DND-41 (cell line): ENCODE results near the gene AZI2.

Experiments used
- CTCF ChIP-seq: IDR thresholded peaks from 2 replicates; pipeline ENCODE4 v1.5.1; 2012; ENCODE audit warnings: borderline replicate concordance, low read length, moderate library complexity, mild to moderate bottlenecking; ENCODE audit not compliant: poor library complexity, severe bottlenecking; ENCODE audit errors: extremely low read depth
- EZH2 ChIP-seq: IDR thresholded peaks from 3 replicates; pipeline ENCODE4 v1.6.1; 2012; ENCODE audit warnings: borderline replicate concordance, low read depth, mild to moderate bottlenecking, moderate library complexity, low read length, inconsistent platforms; ENCODE audit not compliant: severe bottlenecking

DNA sequence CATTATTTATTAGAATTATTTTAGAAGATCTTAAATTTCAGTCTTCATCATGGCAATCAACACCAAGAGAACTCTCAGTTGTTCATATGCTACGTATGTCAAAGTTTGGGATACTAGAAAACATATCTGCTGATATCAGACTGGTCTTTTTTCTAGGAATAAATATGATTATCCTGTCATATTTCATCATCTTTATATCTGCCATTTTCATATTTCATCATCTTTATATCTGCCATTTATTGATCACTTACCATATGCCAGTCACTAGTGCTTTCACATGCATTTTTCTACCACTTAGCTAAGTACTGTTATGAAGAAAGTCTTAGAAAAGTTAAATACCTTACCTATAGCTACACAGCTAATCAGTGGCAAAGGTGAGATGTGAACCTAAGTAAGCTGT, 2.9 kb downstream of the AZI2 start:
- no peak for TF ChIP-seq EZH2
- no peak for TF ChIP-seq CTCF
